Measurements from ENCODE around the gene STRN4. TPM values are rescaled to one million over a fixed set of nuclear protein-coding genes. Genes with fewer than 3 reads are reported as not detected.

Gene STRN4
- total and polyA plus RNA-seq, 4 donors: 9.5 to 29.9 (median 24.8) TPM

GRCh38 chr19:46696866-46697203 is 49.4 kb downstream of the STRN4 start:
- H3K36me3 ChIP-seq (ENCODE audit: control insufficient read depth in 4 of 4, insufficient read depth in 3 of 4, low read depth in 1 of 4, low read length in 3 of 4): peaks cover 10 to 81% (median 51%) of the 10 kb centered on the region in 4 donors
- 87% methylated on average over 9 of the region's 9 CpGs for WGBS
- H3K27me3 ChIP-seq (ENCODE audit: control insufficient read depth in 4 of 4, insufficient read depth in 4 of 4, low read length in 3 of 4): no peaks in the 10 kb centered on the region
- no peaks in the 10 kb centered on the region for H3K4me1 ChIP-seq (ENCODE audit: control insufficient read depth in 4 of 4, insufficient read depth in 4 of 4, low read length in 3 of 4)
- DNase-seq (ENCODE audit: low spot score): no peak
- no peaks in the 10 kb centered on the region for H3K9me3 ChIP-seq (ENCODE audit: control insufficient read depth in 4 of 4, low read length in 3 of 4)
- H3K9ac ChIP-seq (ENCODE audit: low read depth in 1 of 2, low read length in 2 of 2): no peak overlapping the region
- H3K4me3 ChIP-seq (ENCODE audit: low read depth in 1 of 3, low read length in 3 of 3): no peak overlapping the region
- no peak for TF ChIP-seq JUND (IDR thresholded peaks at IDR 0.05)
- TF ChIP-seq TAF1 (conservative IDR thresholded peaks at IDR 0.05): no peak
- TF ChIP-seq EGR1 (IDR thresholded peaks at IDR 0.05; ENCODE audit: low read depth in 2 of 2): no peak
- TF ChIP-seq REST (IDR thresholded peaks at IDR 0.05): no peak
- H3K27ac ChIP-seq (ENCODE audit: low read depth in 1 of 2, low read length in 2 of 2): no peak overlapping the region

GRCh38 chr19:46696052-46696451 is 50.2 kb downstream of the STRN4 start:
- H3K36me3 ChIP-seq (ENCODE audit: control insufficient read depth in 4 of 4, insufficient read depth in 3 of 4, low read depth in 1 of 4, low read length in 3 of 4): peaks cover 15 to 81% (median 55%) of the 10 kb centered on the region in 4 donors
- no peak overlapping the region for H3K27ac ChIP-seq (ENCODE audit: low read depth in 1 of 2, low read length in 2 of 2)

More at GRCh38 chr19:46696052-46696451, 50.2 kb downstream of the STRN4 start:
- Histone ChIP-seq H3K27me3 (ENCODE audit: control insufficient read depth in 4 of 4, insufficient read depth in 4 of 4, low read length in 3 of 4) (no peaks in the 10 kb centered on the region), H3K9me3 (ENCODE audit: control insufficient read depth in 4 of 4, low read length in 3 of 4) (no peaks in the 10 kb centered on the region), H3K4me3 (ENCODE audit: low read depth in 1 of 3, low read length in 3 of 3) (no peak overlapping the region), H3K9ac (ENCODE audit: low read depth in 1 of 2, low read length in 2 of 2) (no peak overlapping the region), H3K4me1 (ENCODE audit: control insufficient read depth in 4 of 4, insufficient read depth in 4 of 4, low read length in 3 of 4) (no peaks in the 10 kb centered on the region)
- 97% methylated on average over 10 of the region's 10 CpGs for whole genome bisulfite sequencing
- DNase-seq (ENCODE audit: low spot score): no peak
- TF ChIP-seq HNF4A (conservative IDR thresholded peaks at IDR 0.05) (no peak), JUND (IDR thresholded peaks at IDR 0.05) (no peak), NR2F2 (IDR thresholded peaks at IDR 0.05) (no peak), TAF1 (conservative IDR thresholded peaks at IDR 0.05) (no peak), SP1 (IDR thresholded peaks at IDR 0.05) (no peak), ATF3 (IDR thresholded peaks at IDR 0.05) (no peak), FOXA1 (IDR thresholded peaks at IDR 0.05) (no peak), RXRA (IDR thresholded peaks at IDR 0.05) (no peak), CTCF (IDR thresholded peaks at IDR 0.05; ENCODE audit: low read depth, low read length, missing input control) (no peak), RAD21 (IDR thresholded peaks at IDR 0.05) (no peak), YY1 (IDR thresholded peaks at IDR 0.05) (no peak), ZBTB33 (IDR thresholded peaks at IDR 0.05) (no peak), GABPA (IDR thresholded peaks at IDR 0.05 in 1 of 2, conservative IDR thresholded peaks at IDR 0.05 in 1 of 2) (no peak), REST (IDR thresholded peaks at IDR 0.05) (no peak), HNF4G (IDR thresholded peaks at IDR 0.05) (no peak), EGR1 (IDR thresholded peaks at IDR 0.05; ENCODE audit: low read depth in 2 of 2) (no peak), FOXA2 (IDR thresholded peaks at IDR 0.05) (no peak), MAX (IDR thresholded peaks at IDR 0.05) (no peak)

Data from liver (tissue), 9 donors.